ENCODE data around the gene FGF1.

The FGF1 gene

DNA sequence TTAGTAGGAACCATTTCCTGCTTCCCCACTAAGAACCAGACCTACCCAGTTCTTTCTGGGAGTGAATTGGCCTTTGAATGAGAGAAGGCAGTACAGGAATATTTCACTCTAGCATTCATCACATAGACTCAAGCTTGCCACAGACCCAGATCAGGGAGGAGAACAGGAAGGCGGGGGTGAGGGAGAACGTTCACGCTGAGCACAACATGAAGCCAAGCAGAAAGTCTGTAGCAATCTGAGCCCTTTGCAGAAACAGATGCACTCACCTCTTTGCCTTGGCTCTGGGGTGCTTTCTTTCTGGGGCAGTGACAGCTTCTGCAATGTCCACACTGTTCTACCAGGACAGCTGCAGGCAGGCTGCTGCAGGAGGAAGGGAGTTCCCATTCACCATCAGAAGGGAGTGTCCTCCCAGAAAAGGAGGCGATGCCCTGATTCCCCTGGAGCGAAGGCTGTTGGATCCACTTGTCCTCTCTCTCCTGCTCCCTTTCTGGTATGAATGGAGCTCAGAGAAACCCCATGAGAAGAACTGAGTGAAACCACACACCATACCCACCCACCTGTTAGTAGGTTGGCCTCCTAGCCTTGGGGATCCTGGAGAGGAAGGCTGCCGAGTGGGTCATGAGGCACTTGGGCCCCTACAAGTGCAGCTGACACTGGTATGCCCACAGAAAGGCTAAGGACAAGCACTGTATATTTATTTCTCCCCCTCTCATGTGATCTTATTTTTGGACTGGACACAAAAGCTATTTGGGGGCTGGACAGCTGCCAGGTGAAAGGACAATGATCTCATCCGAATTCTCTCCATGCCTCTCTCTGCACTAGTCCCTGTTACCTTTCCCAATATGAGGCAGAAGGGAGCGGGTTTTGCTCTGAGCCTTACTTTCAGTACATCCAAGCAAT is 11.7 kb upstream of the FGF1 start:
- H3K4me3 ChIP-seq (ENCODE audit: low read depth, low read length), result no peak overlapping the region

DNA sequence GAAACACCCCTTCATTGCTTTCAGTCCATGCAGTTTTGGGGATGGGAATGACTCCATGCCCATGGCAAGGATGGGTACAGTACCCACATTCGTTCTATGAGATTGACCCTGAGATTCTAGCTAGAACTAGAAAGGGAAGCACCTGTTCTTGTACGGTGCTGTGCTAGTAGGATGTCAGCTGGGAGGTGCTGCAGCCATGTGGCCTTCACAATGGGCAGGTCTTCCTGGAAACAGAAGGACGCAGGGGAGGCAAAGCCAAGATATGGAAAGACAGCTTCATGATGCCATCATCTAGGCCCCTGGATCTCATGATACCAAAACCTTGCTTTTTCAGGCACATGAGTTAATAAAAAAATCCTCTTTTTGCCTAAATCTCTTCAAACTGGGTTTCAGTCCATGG is 10.5 kb upstream of the FGF1 start:
- H3K4me3 ChIP-seq (ENCODE audit: low read depth, low read length), result no peak overlapping the region

DNA sequence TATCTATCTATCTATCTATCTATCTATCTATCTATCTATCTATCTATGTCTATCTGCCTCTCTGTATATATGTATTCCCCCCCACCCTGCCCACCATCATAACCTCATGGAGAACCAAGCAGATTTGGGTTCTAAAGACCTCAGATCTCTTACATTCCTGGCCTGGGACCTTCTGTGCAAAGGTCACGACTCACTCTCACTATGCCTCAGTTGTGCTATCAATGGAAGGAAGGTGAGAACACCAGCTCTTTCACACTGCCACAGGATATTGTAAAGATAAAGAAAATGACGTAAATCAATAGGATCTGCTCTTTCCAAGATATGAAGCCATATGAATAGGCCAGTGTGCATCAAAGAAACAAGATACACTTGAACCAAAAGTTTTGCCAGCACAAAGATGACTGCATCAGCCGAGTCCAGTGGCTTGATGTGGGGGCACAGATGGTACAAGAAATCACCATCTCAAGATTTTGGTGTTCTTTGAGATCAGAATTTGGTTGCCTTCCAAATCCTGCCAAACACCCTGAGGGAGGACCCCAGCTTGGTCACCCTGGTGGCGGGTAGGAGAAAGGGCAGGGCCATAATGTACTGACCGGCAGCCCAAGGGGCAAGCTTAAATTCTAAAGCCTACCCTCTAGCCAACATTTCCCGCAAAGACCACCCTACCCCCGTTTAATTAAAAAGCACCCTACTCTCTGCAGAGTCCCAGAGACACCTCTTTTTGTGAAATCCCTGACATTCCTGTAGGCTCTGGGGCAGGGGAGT is 8.4 kb upstream of the FGF1 start:
- no peak overlapping the region for H3K4me3 ChIP-seq (ENCODE audit: low read depth, low read length)

DNA sequence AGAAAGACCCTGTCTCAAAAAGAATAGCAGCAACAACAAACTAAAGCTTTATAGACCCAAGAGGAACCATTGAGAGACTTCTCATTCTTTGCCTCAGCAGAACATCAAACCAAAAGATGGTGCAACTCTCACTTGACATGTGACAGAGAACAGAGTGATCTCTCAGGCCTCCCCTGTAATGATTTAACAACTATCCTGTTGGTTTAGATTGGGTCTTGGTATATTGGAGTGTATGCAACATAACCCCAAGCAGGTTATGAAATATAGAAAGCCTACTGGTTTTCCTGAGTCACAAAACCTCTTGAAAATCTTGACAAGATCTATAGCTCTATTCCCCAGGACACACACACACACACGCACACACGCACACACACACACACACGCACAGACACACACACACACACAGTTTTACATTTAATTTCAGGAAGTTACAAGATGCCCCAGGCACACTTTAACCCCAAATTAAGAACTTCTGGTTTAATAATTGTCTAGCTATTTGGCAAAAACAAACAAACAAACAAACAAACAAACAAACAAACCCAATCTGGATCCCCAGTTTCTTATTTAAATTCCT is 6.5 kb upstream of the FGF1 start:
- H3K4me3 ChIP-seq (ENCODE audit: low read depth, low read length), result no peak overlapping the region

DNA sequence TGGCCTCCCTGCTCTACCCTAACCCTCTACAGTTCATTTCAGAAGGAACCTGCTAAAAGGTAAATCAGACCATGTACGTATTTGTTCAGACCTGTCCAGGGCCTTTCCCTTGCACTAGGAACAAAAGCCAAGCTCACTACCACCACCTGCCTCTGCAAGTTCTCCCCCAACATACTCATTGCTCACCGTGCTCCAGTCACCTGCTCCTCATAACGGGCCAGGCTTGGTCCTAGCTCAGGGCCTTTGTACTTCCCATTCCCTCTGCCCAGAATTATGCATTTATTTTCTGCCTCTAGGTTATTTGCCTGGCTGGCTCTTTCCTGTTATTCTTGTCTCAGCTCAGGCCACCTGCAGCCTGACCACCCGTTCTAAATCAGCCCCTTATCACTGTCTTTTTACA is 4.8 kb upstream of the FGF1 start:
- H3K4me3 ChIP-seq (ENCODE audit: low read depth, low read length), result no peak overlapping the region

DNA sequence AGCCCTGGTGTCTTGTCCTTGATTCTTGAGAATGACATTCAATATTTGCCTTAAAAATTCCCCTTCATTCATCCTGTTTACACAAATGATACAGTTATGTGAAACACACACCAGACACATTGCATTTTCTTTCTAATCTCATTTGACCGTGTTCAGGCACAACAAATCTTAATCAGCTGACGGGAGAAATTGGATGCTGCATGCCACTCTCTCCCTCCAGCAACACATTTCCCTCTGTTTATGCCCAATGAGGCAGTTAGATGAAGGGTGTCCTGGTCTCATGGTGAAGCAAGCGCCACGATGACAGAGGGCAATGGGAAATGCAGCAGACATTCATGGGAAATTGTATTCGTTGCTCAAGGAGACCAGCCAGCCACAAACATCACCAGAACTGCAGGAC is 3.2 kb upstream of the FGF1 start:
- no peak overlapping the region for H3K4me3 ChIP-seq (ENCODE audit: low read depth, low read length)

DNA sequence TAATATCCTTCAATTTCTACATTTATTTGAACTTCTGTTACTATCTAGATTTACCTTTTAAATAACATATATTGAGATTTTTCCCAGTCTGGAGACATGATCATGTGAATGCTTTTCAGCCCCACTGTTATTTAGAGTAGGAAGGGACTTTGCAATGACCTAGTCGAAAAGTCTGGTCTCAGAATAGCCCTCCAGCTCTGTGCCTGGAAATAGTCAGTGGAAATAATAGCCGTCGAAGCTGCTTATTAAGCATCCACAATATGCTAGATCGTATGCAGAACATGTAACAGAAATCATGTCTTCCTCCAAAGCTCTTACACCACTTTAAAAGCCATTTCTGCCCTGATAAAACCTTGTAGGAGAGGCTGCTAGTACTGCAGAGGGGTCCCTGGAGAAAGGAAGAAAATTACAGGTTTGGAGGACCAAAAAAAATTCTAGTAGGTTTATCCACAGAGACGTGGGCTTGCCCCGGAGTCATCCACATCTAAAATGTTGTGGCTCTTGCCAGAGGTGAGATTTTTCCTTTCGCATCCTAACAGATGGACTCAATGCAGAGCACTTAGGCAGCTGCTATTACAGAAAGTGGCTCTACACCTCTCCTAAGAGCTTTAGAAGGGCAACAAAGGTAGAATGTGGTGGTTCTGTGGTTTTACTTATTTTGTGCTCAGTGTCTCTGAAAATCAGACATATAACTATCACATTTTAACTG is 2.5 kb upstream of the FGF1 start:
- H3K4me3 ChIP-seq (ENCODE audit: low read depth, low read length), result no peak overlapping the region

DNA sequence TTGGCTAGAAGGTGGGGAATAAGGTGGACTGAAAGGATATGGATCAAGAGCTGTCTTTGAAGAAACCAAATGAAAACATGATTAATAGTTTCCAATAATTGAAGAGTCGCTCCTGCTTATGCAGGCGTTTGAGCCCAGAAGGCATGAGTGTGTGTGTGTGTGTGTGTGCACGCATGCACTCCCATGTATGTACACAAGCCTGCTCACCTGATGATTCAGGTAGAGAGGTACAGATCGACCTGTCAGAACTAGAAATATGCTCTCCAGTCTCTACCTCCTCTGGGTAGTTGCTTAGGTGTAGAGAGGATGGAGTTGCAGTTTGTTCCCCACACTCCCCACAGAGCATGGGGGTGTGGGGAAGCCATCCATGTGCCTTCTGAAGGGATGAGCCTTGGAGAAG is 1.1 kb upstream of the FGF1 start:
- H3K4me3 ChIP-seq (ENCODE audit: low read depth, low read length), result no peak overlapping the region

DNA sequence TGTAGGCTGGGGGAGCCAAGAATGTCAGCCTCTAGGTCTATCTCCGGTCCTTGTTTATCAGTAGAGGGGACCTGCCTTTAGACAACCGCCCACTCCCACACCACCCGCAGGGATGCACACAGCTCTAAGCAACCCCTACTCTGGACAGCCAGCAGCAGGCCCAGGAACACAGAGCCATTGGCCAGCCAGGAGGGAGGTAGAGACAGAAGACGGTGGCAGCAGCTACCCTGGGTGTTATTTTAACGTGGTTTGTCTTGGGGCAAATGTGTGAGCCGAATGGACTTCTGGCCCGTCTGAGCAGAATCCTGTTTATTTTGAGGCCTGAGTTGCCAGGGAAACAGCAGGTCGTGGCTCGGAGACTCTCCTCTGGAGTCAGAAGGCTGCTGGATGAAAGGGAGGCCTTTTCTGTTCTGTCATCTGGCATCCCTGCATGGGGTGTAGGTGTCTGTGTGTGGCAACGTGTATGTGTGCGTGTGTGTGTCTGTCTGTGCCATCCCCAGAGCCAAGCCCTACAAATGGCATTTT is 382 bp upstream of the FGF1 start:
- no peak overlapping the region for H3K4me3 ChIP-seq (ENCODE audit: low read depth, low read length)

DNA sequence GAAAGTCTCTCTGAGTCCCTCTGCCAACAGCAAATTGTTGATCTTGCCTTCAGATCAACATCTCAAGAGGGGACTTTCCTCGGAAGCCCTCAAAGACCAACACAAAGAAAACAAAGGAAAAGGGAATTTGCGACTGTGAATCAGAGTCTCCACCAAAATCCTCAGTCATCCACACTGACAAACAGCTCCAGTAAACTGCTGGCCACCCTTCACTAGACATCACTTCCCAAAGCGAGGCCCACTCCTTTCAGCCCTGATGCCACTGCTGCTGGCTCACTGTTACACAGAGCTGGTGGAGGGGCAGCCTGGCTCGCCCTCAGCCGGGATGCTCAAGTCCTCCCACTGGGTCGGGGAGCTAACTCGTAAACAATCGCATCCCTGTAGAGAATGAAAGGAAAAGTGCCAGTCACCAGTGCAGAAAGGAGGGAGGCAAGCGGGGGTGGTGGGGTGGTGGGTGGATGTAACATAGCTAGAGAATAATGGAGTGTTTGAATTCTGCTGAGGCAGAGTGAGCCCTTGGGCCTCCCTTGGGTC is 1.3 kb downstream of the FGF1 start:
- H3K4me3 ChIP-seq (ENCODE audit: low read depth, low read length), result no peak overlapping the region

DNA sequence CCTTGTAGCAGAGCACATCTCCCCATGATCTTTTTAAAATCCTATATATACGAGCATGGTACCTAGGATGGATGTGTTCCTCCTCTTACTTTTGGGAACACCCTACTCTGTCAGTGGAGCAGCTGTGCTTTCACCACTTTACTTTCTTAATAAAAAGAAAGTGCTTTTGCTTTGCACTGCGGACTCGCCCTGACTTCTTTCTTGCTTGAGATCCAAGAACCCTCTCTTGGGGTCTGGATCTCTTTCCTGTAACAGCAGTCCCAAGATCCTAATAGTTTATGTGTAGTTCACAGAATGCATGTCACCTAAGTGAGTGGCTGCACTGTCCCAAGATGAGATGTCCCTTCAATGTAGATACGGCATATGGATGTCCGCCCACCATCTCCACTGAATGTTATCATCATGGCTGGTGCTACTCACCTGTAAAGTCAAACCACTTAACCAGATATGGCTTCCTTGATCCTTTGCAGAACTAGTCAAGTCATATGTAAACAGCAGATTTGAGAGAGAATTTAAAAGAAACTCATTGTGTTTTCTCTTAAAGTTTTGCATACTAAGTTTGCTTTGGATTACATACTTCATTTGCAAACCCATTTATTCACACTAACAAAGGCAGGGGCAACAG is 1.9 kb downstream of the FGF1 start:
- H3K4me3 ChIP-seq (ENCODE audit: low read depth, low read length), result no peak overlapping the region

DNA sequence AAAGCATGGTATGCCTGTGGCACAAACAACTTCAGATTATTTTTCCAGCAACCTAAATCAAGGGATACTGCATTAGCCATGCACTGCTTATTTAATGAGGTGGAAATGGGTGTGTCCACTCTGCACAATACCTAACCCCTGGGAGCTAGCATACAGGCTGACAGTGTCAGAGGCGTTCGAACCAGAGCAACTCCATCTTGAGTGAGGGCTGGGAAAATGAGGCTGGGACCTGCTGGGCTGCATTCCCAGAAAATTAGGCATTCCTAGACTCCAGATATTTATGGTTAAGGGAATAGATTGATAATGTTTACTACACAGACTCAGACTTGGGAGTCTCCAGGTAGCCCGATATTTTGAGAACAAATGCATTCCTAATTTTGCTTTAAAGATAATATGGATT is 2.8 kb downstream of the FGF1 start:
- no peak overlapping the region for H3K4me3 ChIP-seq (ENCODE audit: low read depth, low read length)

DNA sequence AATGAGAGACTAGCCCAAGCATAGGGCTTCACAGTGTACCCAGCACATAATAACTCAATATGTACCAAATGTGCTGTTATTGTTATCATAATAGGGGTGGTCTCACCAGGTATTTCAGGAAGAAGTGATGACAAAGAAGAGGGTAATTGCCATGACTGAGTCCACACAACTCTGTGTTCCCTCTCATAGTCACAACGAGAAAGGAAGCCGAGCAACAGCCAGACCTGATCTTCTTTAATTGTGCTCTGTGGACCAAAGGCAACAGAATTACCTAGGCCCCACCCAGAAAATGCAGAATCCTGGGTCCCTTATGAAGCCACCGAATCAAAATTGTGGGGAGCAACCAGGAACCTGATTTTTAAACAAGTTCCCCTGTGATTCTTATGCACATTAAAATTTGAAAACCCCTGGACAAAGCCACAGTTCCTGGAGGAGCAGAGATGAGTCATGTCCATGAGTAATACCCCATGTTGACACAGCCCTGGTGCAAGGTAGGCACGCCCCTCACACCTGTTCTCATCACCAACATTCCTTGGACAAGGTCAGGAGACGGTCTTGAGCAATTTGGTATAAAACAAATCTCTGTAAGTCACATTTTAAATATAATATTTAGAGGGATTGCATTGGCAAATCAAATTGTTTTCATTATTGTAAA is 5.2 kb downstream of the FGF1 start:
- no peak overlapping the region for H3K4me3 ChIP-seq (ENCODE audit: low read depth, low read length)

DNA sequence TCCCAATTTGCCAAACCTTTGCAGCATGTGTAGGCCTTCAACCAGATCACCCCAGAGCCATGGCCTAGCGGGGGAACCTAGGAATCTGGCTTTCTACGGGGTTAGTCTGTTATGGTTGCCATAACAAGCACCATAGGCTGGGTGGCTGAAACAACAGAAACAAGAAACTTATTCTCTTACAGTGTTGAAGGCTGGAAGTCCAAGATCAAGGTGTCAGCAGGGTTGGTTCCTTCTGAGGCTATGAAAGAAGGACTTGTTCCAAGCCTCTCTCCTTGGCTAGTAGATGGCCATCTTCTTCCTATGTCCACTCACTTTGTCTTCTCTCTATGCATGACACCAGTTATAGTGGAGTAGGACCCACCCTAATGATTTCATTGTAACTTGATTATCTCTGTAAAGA is 6.1 kb downstream of the FGF1 start:
- no peak overlapping the region for H3K4me3 ChIP-seq (ENCODE audit: low read depth, low read length)

DNA sequence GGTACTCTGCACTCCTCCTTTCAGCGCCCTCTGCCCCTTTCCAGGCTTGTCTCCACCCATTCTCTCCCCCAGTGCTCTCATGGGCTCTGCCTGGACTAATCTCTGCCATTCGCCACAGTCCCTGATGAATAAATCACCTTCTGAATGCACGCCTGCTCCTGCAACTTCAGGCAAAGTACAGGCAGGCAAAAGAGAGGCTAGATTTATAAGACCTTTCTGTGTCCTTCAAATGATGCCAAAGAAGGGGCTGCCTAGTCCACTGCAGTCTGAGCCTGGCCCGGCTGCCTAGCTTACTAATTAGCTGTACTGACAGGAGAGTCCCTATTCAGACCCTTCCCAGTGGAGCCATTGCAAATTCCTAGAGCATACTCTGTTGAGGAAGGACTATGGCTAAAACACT is 7.4 kb downstream of the FGF1 start:
- no peak overlapping the region for H3K4me3 ChIP-seq (ENCODE audit: low read depth, low read length)

DNA sequence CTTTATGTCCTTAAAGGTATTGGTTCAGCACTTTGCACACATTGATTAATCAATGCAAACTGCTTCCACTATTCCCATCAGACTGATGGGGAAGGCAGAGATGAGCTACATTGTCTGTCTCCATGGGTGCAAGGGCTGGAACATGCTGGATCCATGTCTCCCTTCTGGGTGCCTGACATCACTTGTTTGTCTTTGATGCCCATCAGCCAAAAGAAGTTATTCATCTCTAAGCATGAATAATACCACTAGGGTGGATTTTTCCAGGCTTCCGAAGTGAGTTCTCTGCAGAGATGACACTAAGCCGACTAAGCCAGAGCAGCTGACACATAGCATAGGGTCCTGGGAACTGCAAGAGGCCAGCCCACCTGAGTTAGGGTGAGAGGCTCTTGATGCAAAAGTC is 8.7 kb downstream of the FGF1 start:
- no peak overlapping the region for H3K4me3 ChIP-seq (ENCODE audit: low read depth, low read length)

DNA sequence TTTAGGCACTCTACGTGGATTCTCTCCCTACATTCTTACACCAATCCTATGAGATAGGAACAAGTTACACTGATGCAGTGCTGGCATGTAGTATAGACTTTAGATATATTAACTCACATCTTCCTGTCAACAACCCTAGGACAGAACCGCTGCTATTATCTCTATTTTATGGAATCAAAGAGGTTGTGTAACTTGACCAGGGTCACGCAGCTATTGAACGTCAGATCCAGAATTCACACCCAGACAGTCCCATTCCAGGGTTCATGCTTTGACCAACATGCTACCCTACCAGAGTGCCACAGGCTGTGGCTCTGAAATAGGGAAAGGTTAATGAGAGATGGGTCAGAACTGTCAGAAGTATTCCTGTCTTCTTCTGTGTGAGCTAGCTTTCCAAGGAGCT is 9.6 kb downstream of the FGF1 start:
- H3K4me3 ChIP-seq (ENCODE audit: low read depth, low read length), result no peak overlapping the region

DNA sequence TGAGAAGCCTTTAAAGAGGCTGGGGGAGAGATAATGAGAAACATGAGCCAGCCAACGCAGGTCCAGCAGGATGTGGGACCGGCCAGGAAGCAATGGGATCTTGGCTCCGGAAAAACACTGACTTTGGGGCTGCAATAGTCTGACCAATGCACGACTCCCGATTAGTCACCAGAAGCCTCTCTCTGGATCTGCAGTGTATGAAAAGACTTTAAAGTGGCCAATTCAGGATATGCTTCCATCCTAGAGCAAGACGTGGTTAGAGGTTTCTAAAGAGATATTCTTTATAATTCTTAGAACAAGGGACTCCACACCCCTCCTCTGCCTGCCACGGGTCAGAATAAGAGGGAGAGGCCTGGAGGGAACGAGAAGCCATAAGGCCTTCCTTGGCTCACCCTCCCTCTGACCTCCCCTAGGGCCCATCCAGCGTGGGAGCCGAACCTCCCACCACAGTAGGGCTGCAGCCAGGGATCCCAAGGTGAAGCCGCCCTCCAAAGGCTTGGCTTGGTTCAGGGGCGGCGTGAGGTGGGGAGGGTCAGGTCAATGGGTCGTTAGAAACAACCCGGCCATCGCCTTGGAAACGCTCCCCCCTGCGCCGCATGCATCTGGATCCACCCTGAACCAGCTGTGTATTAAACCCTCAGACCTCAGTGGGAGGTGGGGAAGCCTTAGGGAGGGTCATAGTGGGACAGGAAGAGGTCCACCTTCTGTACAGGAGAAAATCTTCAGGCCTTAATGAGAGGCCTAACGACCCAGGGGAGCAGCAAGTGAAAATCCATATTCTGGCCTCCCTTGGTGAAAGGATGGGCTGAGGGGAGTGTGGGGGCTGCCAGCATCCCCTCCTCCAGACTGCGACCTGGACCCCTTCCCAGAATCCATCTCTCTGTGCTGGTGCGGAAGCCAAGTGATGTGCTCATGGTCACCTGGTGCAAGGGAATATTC is 11.1 kb downstream of the FGF1 start:
- H3K4me3 ChIP-seq (ENCODE audit: low read depth, low read length), result no peak overlapping the region

DNA sequence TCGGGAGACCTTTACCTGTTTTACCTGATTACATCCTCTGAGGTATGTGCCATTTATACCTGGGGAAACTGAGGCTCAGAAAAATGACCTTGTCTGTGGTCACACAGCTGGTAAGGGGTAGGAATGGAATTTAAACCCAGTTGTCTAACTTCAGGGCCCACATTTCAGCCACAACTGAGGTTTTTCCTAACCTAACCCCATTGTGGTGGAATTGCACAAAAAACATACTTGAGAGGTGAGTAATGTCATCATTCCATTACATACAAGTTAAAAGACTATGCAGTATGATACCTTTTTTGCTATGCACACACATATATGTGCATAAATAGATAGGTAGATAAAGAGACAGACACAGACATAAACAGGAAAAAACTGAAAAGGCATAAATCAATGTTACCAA is 14.1 kb downstream of the FGF1 start:
- H3K4me3 ChIP-seq (ENCODE audit: low read depth, low read length), result no peak overlapping the region

All from iPS-11a (cell line).